ENCODE data around the gene EPS8.
A peak's percentile ranks its signal among the peaks of the same experiment; 100 is the strongest.

EPS8 gene

DNA sequence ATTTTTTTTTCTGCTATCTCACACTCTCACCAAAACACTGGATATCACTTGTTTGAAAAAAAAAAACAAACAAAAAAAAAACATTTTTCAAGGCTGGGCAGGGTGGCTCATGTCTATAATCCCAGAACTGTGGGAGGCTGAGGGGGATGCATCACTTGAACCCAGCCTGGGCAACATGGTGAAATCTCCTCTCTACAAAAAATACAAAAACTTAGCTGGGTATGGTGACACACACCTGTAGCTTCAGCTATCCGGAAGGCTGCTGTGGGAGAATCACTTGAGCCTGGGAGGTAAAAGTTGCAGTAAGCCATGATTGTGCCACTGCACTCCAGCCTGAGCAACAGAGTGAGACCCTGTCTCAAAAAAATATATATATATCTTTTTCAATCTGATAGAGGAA is 66.2 kb downstream of the EPS8 start:
- no peak overlapping the region for H3K4me3 ChIP-seq (replicated peaks in 1 of 2; ENCODE audit: low read depth in 2 of 2, low read length in 2 of 2)
- TF ChIP-seq, protein P1, sequence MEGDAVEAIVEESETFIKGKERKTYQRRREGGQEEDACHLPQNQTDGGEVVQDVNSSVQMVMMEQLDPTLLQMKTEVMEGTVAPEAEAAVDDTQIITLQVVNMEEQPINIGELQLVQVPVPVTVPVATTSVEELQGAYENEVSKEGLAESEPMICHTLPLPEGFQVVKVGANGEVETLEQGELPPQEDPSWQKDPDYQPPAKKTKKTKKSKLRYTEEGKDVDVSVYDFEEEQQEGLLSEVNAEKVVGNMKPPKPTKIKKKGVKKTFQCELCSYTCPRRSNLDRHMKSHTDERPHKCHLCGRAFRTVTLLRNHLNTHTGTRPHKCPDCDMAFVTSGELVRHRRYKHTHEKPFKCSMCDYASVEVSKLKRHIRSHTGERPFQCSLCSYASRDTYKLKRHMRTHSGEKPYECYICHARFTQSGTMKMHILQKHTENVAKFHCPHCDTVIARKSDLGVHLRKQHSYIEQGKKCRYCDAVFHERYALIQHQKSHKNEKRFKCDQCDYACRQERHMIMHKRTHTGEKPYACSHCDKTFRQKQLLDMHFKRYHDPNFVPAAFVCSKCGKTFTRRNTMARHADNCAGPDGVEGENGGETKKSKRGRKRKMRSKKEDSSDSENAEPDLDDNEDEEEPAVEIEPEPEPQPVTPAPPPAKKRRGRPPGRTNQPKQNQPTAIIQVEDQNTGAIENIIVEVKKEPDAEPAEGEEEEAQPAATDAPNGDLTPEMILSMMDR (IDR thresholded peaks at IDR 0.05; ENCODE audit: low read depth, low read length): no peak
- DNase-seq (ENCODE audit: low read depth in 2 of 2): no peak

DNA sequence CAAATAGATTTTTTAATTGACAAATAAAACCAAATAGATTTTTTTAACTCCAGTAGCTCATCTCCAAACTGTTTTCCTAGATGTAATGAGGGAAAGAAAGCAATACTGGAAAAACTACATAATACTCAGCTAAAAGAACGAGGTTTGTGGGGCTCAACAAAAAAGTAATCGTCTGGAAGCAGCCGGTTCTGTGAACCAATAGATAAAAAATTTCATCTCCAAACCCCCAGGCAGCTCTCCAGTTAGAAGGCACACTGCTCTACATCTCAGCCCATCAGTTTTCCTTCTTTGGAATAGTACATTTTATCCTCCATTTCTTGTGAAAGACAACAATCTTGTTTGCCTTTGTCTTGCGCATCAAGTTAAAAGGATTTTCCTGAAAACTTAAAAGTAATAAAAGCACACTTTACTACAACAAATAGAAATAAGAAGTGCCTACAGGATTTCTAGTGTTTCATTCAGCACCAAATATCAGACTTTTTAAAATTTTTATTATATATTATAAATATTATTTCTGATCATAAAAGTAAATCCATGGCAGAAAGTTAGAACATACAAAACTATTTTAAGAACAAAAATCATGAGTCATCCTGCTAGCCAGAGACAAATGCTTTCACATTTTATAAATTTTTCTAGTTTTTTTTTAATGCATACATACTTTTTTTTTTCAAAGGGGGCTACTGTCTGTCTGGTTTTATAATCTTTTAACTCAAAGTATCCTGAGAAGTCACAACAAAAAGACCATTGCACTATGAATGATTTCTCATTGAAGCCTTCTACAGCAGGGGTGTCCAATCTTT is 67.7 kb downstream of the EPS8 start:
- DNase-seq (ENCODE audit: low read depth in 2 of 2): peak; percentile 39 to 60
- no peak overlapping the region for H3K4me3 ChIP-seq (replicated peaks in 1 of 2; ENCODE audit: low read depth in 2 of 2, low read length in 2 of 2)
- TF ChIP-seq, protein P1 (IDR thresholded peaks at IDR 0.05; ENCODE audit: low read depth, low read length): no peak

DNA sequence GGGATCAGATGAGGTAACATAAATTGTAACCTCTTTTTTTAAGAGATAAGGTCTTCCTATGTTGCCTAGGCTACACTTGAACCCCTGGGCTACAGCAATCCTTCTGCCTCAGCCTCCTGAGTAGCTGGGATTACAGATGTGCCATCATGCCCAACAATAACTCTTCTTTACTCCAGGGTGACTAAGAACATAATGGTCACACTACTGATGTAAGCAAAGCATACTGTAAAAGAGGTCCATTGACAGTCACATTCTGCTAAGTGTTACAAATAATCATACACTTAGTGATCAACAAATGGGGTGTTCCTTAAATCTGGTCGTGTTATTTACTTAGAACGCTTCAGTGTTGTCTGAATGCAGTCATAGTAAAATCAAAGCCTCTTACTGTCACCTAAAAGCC is 68.9 kb downstream of the EPS8 start:
- TF ChIP-seq, protein P1 (IDR thresholded peaks at IDR 0.05; ENCODE audit: low read depth, low read length): no peak
- H3K4me3 ChIP-seq (replicated peaks in 1 of 2; ENCODE audit: low read depth in 2 of 2, low read length in 2 of 2): no peak overlapping the region
- peak in 1 of 2 donors; percentile 40 for DNase-seq (ENCODE audit: low read depth in 2 of 2)

DNA sequence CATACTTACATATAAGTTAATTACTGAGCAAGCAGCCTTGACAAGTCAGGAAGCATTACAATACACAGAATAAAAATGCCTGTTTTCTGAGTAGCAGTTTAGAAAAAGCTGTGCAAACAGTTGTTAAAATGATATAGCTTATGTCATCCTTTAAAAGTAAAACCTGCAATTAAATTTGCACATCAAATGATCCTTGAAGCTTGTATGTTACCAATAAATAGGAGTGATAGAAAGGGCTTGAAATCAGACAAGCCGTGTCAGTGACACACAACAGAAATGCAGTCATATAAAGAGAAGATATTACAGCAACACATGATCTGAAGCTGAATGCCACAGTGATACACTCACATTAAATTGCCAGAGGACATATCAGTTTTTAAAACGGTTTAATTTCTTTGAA is 70.0 kb downstream of the EPS8 start:
- TF ChIP-seq, protein P1 (IDR thresholded peaks at IDR 0.05; ENCODE audit: low read depth, low read length): no peak
- DNase-seq (ENCODE audit: low read depth in 2 of 2): peak in 1 of 2 donors; percentile 51
- H3K4me3 ChIP-seq (replicated peaks in 1 of 2; ENCODE audit: low read depth in 2 of 2, low read length in 2 of 2): no peak overlapping the region

DNA sequence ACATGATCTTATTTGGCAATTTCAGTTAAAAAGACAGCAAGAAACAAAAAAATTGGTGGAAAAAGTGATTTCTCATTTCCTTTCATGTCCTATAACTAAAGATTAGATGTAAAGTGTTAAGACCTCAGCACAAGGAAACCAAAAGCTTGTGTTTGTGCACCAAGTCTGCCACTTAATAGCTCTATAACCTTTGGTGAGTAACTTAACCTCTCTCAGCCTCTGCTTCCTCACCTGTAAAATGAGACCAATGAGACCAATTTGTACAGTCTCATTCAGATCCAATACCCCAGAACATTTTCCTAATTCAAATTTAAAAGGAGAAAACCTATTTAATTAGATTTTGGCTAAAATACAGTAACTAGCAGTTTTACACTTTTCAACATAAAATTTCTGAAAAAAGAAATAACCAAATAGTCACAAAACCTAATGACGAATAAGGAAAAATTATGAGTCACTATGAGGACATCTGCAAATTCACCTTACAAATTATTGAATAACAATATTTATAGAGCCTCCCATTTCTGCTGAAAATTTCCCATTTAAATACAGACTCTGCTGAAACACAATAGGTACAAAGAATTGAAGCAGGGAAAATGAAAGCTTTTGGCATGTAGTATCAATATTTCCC is 71.1 kb downstream of the EPS8 start:
- TF ChIP-seq, protein P1 (IDR thresholded peaks at IDR 0.05; ENCODE audit: low read depth, low read length): no peak
- no peak for DNase-seq (ENCODE audit: low read depth in 2 of 2)
- no peak overlapping the region for H3K4me3 ChIP-seq (replicated peaks in 1 of 2; ENCODE audit: low read depth in 2 of 2, low read length in 2 of 2)

DNA sequence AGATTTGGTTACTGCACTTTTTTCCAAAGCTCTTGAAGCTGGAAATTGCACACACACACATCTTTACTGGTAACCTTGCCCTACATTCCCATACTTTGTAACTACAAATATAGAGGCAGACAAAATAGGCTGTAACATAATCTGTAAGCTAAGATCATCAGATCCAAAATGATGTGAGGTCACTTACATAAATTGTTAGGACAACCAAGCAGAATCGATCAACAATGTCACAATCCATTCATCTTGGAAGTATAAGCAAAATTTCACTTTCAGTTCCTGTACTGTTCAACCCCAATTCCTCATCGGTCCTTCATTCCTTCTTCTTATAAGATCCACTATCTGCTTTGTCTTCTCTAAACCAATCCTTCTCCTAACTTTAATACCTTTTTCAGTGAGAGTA is 72.6 kb downstream of the EPS8 start:
- H3K4me3 ChIP-seq (replicated peaks in 1 of 2; ENCODE audit: low read depth in 2 of 2, low read length in 2 of 2): no peak overlapping the region
- DNase-seq (ENCODE audit: low read depth in 2 of 2): no peak
- TF ChIP-seq, protein P1 (IDR thresholded peaks at IDR 0.05; ENCODE audit: low read depth, low read length): no peak

Measured in cardiac fibroblast (primary cell).